DMS114 treated with DMSO at 0.1 percent for 48 hours (cell line): Measurements from ENCODE around the gene RPL36A.

Experiments used
- DNase-seq: peaks from one replicate; lab custom pipeline; 2025; ENCODE audit not compliant: unreplicated experiment; lab: John Stamatoyannopoulos, UW

The RPL36A gene

DNA sequence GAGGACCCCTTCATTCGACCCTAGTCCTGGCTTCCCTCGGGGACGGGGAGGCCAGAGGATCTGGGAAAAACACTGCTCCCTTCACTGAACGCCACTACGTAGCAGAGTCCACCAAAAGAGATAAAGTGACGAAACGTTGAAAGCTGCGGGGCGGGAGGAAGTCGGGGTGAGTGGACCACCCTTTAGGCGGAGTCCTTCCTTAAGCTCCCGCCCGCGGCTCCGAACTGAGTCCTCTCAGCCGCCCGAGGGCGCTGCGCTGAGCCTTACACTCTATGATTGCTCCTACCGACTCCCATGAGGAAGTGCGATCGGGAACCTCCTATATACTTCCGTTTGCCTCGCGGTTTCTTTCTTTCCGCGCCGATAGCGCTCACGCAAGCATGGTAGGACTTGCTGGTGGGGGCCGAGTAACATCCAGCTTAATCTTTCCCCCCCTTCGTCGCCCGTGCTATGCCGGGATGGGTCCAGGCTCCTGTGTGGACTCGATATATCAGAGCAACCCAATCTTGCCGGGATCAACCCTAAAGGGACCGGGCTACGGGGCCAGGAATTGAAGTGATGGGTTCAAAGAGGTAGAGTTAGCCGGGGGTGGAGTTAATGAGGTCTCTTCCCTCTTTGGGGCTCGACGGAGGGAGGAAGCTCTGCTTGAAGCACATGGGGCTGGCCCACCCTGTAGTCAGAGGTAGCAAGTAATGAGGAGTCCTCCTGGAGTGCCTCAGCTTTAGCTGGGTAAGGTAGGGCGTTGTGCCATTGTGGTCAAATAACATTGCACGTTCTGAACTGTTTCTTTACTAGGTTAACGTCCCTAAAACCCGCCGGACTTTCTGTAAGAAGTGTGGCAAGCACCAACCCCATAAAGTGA is at the start of gene RPL36A:
Gene RPL36A, plus strand, starts transcription at position 348 of the 862 bp plus-strand sequence. Its CDS starts 33 bp downstream, at position 381.
- peak; percentile 92 for DNase-seq

DNA sequence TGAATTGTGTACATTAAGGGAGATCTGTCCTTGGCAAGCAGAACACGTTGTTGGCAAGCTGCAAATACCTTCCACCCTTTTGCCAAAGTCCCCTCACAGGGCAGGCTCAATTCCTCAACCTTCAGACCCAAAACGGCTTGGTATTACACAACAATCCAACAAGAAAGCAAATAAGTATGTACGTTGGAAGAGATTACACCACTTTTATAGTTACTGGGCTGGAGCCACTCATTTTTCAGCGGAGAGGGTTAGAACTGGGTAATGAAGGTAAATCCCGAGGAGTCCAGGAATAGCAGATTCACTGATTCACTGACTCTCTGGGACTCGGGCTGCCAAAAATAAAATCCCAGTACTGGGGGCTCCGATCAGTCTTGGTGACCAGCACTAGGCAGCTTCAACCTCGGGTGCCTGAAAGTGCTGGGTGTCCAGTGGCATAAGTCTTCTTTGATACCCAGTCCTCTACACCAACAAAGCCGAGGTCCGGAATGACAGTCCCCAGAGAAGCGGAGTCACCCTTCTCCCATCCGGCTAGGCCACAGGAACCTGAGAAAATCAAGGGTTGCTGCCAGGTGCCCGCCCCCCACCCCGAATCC is 42.9 kb upstream of the RPL36A start:
- no peak for DNase-seq

GRCh38 chrX:101348452-101349192 is 42.2 kb upstream of the RPL36A start, which contains the start of gene TIMM8A:
Gene TIMM8A, minus strand, starts transcription at chrX:101348742. Its CDS starts 78 bp downstream, at chrX:101348664.
- DNase-seq, result peak; percentile 78

DNA sequence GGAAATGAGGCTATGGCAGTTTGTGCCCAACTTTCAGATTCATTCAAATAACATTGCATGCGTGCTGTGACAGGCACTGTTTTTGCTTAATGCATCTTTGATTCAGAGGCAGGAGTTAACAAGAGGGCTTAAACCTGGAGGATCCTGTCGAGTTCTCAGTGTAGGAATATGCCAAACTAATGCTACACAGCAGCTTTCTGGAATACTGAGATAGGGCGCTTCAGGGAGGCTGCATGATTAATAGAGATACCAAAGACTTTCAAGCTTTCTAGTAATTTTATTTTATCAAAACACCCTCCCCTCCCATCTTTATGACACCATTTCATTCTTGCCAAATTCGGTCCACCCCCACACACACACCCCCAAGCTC is 41.6 kb upstream of the RPL36A start:
- no peak for DNase-seq

DNA sequence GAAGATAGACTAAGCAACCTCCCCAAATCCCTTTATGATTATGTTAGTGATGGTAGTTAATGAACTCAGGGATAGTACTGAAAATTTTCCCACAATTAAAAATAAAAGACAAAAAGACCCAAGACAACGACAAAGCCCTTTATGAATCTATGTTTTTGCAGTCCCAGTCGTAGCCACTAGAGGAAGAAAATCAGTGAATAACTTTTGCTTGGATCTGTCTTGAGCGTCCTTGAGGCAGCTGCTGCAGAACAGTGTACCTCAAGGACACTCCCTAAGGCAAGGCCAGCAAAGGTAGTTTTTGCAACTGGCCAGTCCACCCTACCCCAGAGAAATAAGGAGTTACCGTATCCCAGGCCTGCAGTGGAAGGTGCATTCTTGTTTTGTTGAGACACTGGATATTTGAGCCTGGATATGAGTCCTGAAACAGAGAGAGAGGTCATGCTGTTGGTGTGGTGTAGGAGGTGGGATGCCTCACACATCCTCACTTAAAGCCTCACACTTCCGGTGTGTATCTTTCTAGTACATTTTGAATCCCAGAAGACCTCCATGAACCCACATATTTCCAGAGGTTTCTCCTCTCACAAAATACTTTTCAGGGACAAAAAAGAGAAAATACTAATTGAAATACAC is 33.5 kb upstream of the RPL36A start:
- DNase-seq, result no peak

DNA sequence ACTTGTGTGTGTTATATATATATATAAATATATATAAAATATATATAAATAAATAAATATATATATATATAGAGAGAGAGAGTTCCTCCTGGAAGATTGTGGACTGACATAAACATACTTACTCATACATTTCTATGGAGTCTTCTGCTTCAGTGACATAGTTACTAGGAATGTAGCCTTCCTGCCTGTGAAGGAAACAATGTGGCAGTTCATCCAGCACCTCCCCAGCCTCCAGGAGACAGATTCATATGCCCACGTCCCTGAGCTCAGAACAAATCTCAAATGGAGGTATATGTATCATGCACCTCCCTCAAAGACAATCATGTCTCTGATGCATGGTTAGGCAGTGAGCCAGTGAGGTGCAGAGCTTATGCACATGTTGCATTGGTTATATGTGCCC is 30.8 kb upstream of the RPL36A start:
- DNase-seq, result no peak

GRCh38 chrX:101360390-101360789 is 30.4 kb upstream of the RPL36A start:
- no peak for DNase-seq

- DNase-seq, result no peak
These were observed 28.7 kb upstream of the RPL36A start for GRCh38 chrX:101362116-101362515.

- no peak for DNase-seq
These were observed 28.1 kb upstream of the RPL36A start for GRCh38 chrX:101362757-101363156.

DNA sequence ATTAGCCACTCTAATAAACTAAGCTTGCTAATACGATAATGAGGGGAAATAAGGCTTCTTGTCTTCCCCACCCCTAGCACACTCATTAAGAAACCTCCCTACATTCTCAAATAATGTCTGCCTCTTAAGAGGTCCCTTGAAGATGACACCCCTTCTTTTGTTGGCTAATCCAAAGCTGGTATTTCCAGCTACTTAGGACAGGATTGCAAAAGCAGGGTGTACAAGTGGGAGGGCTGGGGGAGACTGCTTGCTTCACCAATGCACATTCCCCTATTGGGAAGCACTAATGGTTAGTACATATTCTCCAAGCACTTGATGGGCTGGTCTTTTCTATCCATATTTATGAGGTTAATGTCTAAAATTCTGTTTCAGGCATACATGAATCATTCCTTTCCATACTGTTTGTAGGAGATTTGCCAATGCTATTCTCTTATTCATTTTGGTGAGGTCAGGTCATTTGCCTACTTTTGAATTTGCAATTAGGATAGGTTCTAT is 25.5 kb upstream of the RPL36A start:
- no peak for DNase-seq

DNA sequence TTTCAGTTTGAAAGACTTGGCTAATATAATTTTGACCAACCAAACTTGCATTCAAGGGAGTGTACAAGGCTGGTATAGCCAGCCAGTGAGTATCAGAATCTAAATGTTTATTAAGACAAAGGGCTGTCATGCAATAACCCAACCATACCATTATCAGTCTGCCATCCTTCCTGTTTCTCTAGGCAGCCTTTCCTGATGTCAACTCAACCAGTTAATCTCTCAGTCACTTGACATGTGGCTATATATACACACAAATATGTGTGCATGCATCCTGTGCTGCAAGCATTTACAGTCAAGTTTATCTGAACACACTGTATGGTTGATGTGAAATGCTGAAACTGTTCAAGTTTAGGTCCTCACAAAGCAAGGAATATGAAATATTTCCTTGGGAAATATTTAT is 22.0 kb upstream of the RPL36A start:
- DNase-seq, result no peak

DNA sequence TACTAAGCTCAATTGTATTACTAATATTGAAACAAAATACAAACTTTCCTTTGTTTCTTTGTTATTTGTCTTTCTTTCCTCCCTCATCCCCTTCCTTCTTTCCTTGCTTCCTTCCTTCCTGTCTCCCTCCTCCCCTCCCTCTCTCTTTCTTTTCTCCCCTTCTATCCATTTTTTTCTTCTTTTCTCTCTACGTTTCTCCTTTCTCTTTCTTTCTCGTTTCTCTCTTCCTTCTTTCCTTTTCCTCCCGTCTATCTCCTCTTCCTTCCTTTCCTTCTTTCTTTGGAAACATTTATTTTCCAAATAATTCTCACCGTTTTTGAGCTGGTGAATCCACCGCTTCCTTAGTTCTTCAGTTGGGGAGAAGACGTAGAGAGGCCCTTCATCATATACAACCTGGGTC is 21.1 kb upstream of the RPL36A start:
- DNase-seq, result no peak

DNA sequence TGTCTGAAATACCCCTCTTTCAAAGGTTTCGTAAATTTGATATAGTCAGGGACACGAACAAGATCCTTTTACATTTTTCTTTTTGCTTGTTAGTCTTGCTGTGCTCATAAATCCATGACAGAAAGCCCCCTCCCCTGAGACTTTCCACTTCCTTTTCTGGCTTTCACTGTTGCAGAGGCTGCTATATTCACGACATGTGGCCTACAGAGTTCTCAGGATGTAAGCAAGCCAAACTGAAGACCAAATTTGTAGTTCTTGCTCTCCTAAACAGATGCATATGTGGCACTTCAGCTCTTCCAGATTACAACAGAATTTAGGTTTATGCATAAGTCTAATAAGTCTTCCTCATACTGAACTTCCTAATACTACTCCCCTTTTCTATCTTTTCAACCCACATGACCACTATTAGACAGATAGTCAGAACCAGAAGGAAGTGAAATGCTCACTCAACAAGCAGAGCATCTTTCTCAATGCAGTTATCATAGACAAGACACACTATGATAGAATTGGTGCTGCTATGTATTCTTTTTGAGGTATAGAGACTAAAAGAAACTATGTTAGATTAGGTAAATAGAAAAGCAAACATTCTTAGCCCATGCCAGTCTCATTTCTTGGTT is 19.8 kb upstream of the RPL36A start:
- DNase-seq, result no peak

- DNase-seq, result no peak
These were observed 13.3 kb upstream of the RPL36A start for GRCh38 chrX:101377547-101377946.

DNA sequence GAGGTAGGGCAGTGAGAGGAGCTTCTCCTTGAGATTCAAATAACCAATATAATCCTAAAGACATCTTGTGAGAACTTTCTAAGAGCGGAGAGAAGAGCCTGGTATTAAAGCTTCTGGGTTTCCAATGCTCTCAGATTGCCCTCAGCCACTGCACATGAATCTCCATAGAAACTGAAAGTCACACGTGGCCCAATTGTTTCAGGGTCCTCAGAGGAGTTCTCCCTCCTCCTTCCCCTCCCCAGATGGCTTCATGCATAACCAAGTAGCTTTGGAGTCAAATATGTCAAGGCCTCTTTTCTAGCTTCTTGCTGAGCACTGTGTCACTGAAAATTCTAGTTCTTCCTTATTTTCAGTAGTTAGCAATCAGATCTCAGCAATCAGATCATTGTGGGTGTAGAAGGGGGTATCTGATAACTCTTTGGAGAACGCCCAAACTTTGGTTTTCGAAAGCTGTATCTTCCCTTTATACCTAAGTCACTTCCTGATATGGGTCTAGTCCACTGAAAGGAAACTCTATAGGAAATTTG is 7.1 kb upstream of the RPL36A start:
- no peak for DNase-seq

GRCh38 chrX:101385026-101385684 is 5.7 kb upstream of the RPL36A start:
- DNase-seq, result no peak

DNA sequence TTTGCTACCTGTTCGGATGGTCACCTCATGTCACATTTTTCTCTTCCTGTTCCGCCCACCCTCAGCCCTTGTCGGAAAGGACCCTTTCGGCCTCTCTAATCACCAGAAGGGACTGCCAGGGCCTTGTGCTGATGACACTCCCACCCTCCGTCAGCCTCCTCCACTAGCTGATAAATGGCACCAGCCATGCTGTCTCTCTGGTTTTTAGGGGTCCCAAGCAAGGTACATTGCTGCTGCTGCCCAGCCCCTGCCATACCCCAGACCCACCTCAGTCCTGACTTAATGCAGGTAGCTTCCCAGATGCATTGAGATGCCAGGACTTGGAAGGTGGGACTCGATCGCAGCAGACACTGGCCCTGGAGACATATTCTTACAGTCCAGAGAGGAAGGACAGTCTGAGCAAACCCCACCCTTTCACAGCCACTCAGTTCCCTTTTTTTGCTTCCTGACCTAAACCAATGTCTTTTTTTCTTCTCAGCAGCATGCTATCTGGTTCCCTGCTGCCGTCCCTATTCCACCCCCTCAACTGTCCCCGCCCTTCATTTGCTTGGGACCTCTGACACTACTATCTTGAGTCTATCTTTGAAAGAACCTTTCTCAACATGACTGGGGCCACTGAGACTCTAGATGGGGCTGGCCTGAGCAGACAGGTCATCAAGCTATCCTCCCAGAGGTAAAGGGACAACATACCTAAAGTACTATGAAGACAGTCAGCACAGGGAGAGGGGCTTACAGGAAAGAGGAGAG is 4.8 kb upstream of the RPL36A start, which contains the start of gene BTK:
Gene BTK, minus strand, starts transcription at position 397 of the 747 bp plus-strand sequence. CDS start 10,907 bp downstream, outside the sequence.
- DNase-seq, result no peak

GRCh38 chrX:101386542-101386885 is 4.3 kb upstream of the RPL36A start:
- no peak for DNase-seq

- no peak for DNase-seq
These were observed 2.2 kb upstream of the RPL36A start for GRCh38 chrX:101388604-101389003.
